ENCODE measurements around the gene RAP1GDS1.
"Not testable (repeated sequence)": the region's sequence is repeated elsewhere in the genome, so short reads cannot be mapped to it uniquely, and the experiment has no call there.

Gene RAP1GDS1

DNA sequence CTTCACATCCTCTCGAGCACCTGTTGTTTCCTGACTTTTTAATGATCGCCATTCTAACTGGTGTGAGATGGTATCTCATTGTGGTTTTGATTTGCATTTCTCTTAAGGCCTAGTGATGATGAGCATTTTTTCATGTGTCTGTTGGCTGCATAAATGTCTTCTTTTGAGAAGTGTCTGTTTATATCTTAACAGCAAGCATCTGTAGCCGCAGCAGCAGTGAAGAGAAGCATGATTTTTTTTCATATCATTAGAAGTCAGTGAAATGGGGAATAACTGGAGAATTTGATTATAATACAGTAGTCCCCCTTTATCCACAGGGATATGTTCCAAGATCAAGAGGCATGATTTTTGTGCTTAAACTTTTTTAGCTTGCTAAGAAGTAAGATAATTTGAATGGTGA lies 27.5 kb downstream of the RAP1GDS1 start:
- not testable (repeated sequence) for DNase-seq

DNA sequence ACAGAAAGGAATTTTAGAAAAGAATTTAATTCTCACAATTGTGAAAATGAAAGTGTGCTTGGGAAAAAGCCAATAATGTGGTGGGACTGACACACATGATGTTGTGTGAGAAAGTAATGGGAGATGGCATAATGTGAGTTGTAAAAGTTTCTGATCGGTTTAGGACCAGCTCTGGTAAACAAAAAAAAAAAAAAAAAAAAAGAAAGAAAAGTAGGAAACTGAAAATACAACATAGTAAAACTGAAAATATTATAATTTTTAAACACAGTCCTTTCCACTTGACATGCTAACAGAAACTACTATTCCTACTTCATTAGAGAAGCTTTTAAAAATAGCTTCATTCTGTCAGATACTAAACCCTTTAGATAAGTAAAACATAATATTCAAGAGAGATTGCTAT lies 28.2 kb downstream of the RAP1GDS1 start:
- DNase-seq, result no peak

DNA sequence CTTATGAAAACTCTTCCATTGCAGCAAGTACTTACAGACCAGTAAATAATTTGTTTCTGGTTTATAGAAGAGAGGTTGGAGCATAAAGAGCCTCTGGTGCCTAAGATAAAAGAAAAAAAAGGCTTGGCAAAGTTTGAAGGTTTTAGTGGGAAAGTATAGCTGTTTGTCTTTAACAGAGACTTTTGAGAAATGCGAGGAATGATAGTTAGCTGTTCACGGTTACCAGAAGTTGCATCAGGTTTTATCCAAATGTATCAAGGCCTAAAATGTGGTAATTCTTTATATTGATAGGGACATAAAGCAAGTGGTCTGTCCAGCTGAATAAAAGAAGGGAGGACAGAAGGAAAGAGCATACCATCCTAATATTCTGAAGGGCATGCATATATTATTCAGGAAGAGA lies 29.3 kb downstream of the RAP1GDS1 start:
- no peak for DNase-seq

DNA sequence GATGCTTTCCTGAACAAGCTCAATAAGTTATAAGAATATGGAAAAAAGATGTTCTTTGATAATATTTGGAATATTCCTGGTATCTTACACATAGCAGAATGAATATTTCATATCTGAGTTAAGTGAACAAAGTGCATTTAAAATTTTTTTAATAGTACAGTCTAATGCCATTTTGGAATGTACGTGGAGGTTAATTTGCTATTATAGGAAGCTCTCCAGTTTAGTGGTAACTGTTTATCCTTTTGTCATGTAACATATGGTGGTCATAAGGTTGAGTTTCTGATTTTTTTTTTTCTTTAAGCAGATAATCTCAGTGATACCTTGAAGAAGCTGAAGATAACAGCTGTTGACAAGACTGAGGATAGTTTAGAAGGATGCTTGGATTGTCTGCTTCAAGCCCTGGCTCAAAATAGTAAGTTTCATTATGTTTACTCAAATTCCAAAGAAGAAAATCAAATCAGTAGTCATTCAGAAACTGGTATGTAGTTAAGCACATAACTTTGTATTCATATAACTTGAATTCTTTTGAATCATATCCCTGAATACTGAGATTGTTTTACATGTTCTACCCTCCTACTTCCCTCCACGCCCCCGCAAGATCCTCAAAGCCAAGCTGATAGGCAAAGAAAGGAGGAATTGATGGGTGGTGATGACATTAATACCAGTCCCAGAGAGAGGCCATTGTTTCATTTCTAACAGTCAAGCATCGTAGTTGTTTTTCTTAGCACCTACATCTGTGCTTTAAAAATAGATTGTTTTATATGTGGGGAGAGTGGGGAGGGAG lies 32.1 kb downstream of the RAP1GDS1 start:
- no peak for DNase-seq

DNA sequence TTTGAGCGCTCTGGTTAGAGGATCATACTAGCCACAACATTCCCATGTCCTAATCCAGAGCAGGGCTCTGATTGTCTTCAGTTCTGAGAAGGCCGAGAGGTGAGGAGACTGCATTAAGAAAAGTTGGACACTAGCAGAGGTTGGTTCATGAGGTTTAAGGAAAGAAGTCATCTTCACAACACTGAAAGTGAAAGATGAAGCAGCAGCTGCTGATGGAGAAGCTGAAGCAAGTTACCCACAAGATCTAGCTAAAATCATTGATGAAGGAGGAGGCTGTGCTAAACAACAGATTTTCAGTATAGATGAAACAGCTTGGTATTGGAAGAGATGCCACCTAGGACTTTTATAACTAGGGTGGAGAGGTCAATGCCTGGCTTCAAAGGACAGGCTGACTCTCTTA lies 36.8 kb downstream of the RAP1GDS1 start:
- no peak for DNase-seq

DNA sequence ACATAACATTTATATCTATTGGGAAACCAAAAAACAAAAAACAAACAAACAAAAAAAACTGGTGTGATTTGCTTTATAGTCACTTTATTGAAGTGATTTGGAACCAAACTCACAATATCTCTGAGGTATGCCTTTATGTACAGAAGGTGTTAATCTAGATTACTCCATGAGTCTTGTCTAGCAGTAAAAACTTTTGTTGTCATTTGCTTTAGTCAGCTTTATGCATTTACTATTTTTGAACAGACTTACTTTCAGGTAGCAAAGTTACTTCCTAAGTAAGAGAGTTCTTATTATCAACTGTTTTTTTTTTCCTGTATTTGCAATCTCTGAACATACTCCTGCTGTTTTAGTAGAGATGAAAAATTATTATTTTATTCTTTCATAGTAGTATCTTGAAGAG lies 39.5 kb downstream of the RAP1GDS1 start:
- DNase-seq, result no peak

DNA sequence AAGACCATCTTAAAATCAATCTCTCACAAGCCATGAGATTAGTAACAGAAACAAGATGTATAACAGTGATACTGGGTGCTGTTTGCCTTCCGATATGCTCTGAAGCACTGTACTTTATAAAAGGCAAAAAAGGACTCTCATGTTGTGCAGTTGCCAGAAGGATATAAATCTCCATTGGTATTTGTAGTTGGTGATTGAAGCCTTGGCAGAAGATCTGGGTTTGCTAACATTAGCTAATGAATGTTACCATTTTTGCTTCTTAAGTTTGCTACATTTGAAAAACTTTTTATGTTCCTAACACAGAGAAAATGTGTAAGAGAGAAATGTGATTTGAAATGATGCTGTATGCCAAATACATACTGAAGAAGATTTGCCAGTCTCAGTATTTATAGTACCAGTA lies 44.4 kb downstream of the RAP1GDS1 start:
- no peak for DNase-seq

DNA sequence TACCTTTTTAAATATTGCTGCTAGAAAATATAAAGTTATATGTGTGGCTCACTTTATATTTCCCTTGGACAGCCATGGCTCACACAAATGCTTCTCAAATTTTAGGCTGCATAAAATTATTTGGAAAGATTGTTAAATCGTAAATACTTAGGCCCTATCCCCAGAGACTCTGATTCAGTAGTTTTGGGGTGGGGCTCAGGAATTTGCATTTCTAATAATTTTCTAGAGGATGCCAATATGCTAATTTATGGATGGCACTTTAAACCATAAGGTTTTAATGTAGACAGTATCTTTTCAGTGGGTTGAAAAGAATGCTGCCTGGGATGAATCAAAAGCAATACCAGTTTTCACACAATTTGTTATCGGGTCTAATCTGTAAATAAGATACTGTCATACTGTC lies 49.7 kb downstream of the RAP1GDS1 start:
- DNase-seq, result no peak

DNA sequence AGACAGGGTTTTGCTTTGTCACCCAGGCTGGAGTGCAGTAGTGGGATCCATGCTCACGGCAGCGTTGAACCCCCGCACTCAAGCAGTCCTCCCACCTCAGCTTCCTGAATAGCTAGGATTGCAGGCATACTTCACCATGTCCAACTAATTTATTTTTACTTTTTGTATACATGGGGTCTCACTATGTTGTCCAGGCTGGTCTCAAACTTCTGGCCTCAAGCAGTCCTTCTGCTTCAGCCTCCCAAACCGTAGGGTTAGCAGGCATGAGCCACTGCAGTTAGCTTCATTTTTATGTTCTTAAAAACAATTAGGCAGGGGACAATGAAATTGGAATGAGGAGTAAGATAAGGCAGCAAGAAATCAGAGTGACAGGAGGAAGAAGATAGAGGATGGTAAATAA lies 50.5 kb downstream of the RAP1GDS1 start:
- DNase-seq, result no peak

DNA sequence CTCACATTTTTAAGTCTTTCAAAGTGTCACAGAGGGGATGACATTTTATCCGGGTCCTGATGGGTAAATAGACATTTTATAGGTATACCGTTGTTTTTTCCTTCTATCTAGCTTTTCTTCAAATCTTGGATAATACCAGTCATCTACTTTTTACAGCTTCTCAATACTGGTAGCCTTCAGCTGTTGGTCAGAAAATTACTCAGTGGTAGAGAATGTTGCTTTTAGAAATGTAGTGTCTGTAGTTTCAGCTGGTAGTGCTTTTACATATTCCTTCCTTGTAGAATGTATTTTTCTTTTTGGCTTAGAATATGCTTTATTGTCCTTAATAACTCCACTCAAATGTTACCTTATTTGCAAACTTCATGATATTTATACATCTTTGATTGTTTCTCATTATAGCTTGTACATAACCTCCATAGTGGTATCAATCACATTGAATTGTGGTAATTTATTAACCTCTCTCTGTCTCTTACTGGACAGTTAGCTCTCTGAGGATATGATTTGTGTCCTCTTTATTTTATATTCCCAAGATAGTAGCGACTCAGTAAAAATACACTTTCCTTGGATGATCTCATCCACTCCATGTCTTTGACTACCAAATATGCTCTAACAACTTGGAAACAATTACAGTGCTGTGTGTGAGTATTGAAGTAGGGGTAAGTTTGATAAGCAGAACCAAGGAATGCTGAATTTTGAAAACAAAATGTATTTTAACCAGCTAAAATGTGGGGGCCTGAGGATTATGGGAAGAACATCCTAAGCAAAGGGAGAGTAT lies 53.8 kb downstream of the RAP1GDS1 start:
- no peak for DNase-seq

DNA sequence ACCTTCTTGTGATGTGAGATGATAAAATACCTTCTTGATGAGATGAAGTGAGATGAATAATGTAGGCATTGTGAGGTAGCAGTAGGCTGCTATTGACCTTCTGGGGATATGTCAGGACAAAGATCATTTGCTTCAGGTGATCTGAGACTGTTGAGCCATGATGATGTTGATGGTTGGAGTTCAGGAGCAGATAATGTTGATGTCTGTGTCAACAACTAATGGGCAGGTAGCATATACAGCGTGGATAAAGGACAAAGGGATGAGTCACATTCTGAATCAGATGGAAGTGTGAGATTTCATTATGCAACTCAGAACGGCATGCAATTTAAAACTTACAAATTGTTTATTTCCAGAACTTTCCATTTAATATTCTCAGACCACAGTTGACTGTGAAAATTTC lies 57.3 kb downstream of the RAP1GDS1 start:
- no peak for DNase-seq

DNA sequence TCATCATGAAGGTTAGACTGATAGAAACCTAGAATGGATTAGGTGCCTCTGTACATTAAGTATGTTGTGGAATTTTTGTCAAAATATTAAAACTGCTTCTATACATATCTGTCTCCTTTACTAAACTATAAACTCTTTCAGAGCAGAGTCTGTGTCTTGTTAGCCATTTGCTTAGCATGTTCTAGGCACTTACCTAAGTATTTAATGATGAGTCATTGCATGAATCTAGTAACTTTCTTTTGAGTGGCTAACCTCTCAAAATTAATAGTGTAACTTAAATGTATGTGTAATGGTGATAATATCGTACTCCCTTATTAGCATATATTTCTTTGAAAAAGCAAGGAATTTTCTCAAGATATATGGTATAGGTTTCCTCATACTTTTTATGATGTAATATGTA lies 57.8 kb downstream of the RAP1GDS1 start:
- no peak for DNase-seq

DNA sequence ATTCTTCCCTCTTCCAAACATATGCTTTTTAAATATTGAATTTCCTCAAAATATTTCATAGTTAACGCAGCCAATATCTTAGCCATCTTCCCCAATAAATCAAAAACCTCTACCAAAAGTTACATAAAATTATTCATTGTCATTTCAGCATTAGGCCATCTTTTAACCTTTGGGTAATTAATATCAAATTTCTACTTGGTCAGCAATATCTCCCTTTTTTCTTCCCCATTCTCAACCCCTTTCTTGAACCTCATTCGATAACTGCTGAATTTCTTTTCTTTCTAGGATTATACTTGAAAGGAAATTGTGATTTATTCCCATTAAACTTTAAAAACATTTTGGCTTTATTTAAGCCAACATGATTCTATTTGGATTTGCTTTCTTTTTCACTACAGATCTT lies 65.0 kb downstream of the RAP1GDS1 start:
- no peak for DNase-seq

DNA sequence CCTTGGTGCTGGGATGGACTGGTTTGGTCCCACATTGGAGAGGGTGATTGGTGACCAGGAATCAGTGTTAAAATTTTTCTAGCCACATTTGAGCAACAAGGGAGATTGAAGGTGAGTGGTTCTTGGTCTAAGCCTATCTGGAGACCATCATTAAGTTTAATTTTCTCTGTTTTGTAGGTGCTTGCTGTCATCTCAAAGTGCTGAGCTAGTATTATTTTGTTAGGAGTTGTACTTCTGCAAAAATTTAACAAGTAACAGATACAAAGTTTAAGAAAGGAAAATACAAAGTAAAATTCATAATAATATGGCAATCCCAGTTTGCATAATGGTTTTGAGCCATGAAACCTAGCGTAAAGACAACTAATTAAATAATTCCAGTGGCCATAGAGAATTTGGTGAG lies 66.5 kb downstream of the RAP1GDS1 start:
- DNase-seq, result no peak

DNA sequence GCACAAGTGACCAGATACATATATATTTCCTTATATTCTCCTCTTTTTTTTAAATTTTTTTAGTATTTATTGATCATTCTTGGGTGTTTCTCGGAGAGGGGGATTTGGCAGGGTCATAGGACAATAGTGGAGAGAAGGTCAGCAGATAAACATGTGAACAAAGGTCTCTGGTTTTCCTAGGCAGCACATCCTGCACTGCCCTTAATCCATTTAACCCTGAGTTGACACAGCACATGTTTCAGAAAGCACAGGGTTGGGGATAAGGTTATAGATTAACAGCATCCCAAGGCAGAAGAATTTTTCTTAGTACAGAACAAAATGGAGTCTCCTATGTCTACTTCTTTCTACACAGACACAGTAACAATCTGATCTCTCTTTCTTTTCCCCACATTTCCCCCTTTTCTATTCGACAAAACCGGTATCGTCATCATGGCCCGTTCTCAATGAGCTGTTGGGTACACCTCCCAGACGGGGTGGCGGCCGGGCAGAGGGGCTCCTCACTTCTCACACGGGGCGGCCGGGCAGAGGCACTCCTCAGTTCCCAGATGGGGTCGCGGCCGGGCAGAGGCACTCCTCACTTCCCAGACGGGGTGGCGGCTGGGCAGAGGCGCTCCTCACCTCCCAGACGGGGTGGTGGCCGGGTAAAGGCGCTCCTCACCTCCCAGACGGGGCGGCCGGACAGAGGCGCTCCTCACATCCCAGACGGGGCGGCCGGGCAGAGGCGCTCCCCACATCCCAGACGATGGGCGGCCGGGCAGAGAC lies 68.9 kb downstream of the RAP1GDS1 start:
- not testable (repeated sequence) for DNase-seq

DNA sequence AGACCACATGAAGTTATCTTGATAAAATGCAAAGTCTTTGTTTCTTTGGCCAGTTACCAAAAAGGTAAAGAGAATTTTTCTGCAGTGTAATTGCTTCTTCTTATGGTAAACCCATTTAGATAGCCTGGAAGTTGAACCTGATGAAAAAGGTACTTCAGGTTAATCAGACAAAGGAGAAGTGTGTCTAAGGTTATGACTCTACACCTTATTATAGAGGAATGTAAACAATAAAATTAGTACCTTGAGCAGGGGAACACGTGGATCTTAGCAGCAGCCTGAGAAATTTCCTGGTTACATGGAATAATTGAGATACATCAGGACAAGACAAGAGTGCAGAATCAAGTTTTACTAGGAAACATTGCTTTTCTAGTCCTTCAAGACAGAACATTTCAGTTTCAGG lies 70.8 kb downstream of the RAP1GDS1 start:
- no peak for DNase-seq

DNA sequence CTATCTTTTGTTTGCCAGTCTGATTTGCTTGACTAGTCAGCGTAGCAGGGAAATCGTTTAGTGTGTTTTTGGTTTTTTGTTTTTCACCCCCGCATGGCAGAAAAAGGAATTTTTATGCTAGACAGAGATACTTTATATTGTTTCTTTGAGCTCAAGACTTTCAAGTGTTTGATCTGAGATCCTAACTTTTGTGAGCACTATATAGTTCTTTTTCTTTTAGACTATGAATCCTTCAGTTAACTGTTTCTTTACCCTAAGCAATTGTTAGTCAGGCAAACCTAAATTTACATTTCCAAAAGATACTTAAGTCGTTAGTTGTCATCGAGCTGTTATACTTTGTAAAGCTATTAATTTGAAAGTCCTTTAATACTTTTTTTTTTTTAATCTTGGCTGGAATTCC lies 73.3 kb downstream of the RAP1GDS1 start:
- no peak for DNase-seq

DNA sequence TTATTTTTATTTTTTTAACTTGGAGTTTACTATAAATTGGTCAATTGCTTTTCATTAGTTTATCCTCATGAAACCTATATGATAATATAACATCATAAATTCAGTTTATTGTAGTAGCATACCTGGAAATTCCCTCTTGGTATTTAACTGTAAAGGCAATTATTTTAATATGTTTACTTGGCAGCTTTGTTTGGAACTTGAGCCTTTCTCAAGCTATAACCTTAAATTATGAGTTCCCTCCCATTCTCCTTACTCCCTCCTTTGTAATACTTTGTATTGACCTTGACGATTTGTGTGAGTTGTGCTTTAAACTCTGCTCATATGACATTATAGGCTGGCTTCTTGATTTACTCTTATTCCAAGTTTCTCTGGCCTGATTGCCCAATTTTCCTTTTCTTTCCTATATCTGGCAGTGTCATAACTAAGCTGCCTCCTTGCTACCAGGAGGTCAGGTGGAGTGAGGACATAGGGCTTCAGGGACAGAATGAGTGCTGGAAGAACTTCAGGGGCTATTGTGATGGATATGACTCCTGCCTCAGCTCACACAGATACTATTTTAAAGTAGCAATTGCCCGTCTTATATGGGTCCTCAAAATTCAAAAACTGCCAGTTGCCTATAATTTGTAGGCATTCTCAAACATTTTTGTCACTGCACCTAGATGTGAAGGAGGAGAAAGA lies 77.7 kb downstream of the RAP1GDS1 start:
- DNase-seq, result no peak

DNA sequence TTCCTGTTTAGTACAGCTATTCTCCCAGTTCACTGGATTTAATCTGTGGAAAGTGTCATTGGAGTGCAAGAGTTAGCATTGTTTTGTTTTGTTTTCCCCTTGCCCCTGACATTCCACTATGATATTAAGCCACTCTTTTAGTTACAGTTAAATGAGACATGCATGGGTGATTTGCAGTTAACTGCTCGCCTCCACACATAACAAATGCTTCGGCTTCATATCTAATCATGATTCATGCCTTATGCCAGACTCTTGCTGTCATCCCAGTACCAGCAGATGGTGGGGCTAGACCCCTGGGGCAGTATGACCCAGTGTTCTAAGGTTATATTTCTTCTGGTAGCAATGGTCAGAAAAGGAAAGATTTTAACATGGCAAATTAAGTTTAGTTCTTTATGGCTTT lies 80.1 kb downstream of the RAP1GDS1 start:
- DNase-seq, result no peak

DNA sequence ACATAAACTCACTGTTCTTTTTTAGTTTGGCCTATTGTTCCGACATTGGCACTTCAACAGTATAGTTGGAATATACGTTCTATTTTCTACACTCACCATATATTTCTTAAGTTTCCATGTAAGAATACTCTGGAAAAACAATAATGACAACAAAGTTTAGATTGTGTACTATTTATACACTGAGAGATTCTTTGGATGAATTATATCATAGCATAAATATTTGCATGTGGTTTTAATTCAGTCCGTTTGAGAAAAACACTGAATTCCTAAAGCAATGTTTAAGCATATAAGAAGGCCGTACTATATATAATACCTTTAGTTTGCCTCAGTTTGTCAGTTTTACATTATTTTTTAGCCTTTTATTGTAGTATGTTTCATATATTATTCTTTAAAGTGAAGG lies 82.4 kb downstream of the RAP1GDS1 start:
- no peak for DNase-seq

DNA sequence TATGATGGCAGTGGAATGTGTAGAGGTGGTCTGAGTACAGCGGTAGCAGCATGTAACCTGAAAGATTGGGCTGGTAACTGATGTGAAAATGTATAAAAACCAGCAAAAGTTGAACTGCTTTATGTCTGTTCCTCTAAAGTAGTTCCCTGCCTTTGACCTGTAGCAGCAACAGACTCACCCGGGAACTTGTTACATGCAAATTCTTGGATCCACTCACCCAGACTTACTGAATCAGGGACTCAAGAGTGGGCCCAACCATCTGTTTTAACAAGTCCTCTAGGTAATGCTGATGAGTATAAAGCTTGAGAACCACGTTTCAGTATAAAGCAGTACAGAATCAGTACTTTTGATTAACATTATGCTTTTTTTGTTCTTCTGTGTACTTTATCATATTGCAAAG lies 84.7 kb downstream of the RAP1GDS1 start:
- DNase-seq, result no peak

DNA sequence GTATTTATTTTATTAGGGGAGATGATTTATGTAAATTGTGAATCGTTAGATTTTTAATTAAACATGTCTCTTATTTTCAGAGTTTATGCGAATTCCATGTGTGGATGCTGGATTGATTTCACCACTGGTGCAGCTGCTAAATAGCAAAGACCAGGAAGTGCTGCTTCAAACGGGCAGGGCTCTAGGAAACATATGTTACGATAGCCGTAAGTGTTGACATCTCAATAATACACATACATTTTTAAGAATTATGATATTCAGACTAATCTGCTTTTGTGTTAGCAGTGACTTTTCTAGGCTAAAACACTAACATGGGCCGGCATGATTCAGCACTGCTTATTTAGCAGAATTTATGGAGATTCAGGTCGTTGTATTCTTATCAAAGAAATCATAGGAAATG lies 91.2 kb downstream of the RAP1GDS1 start:
- no peak for DNase-seq

DNA sequence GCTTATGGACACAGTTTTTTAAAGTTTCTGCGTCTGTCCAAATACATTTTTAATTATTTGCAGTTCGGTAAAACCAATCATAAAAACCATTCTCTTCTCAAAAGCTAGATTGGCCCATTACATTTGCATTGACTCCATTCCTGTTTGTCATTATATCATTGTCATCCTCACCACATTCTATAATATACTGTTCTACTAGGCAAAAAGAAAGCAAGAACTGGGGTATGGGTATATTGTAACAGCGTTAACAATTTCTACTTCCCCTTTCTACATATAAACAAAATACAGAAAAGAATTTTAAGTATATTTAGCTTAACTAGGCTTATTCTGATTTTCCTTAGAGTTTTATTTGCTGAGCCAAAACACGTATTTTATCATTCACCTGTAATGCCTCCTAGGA lies 91.8 kb downstream of the RAP1GDS1 start:
- DNase-seq, result no peak

All from NCI-H748 treated with DMSO at 0.1 percent for 48 hours (cell line).